OCI-LY1 (cell line): ENCODE data around the gene NEAT1.

Experiments used
- EZH2 ChIP-seq: fragments of 200-600 bp; sonication (generic), shearing (Covaris generic); IDR thresholded peaks from 2 replicates; pipeline ENCODE4 v1.8.0; 2017; ENCODE audit warnings: borderline replicate concordance, mixed run types, mild to moderate bottlenecking, antibody characterized with exemption, low read length, moderate library complexity, mixed read lengths
- TF ChIP-seq, protein P1 (sequence below): fragments of 200-600 bp; sonication (generic), shearing (Covaris generic); IDR thresholded peaks from 2 replicates; pipeline ENCODE4 v1.5.1; 2017; ENCODE audit warnings: mild to moderate bottlenecking, antibody characterized with exemption, low read length, moderate library complexity, mixed read lengths

DNA sequence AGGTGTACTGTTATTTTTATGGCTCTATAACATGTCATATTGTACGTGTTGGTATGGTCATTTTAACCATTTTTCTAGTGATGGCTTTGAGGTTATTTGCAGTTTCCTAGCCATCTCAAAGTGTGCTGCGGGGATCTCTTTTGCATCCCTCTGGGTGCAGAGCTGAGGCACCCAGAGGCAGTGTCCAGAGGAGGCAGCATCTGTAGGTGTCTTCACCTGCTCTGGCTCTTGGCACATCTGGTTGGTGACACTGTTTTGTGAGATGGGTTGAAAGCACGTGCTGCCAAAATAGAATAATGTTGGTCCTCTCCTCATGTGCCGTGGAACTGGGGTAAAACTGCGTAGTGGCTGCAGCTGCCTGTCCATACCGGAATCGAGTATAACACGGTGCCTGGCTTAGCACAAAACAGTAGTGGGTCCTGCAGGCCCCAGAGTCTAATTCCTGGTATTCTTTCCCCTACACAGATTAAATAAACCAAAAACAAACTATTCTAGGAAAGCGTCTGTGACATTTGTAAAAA, 12.9 kb downstream of the NEAT1 start:
- TF ChIP-seq, protein P1, sequence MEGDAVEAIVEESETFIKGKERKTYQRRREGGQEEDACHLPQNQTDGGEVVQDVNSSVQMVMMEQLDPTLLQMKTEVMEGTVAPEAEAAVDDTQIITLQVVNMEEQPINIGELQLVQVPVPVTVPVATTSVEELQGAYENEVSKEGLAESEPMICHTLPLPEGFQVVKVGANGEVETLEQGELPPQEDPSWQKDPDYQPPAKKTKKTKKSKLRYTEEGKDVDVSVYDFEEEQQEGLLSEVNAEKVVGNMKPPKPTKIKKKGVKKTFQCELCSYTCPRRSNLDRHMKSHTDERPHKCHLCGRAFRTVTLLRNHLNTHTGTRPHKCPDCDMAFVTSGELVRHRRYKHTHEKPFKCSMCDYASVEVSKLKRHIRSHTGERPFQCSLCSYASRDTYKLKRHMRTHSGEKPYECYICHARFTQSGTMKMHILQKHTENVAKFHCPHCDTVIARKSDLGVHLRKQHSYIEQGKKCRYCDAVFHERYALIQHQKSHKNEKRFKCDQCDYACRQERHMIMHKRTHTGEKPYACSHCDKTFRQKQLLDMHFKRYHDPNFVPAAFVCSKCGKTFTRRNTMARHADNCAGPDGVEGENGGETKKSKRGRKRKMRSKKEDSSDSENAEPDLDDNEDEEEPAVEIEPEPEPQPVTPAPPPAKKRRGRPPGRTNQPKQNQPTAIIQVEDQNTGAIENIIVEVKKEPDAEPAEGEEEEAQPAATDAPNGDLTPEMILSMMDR, result no peak
- TF ChIP-seq EZH2, result no peak
